Measurements from ENCODE around the gene ELL. TPM values are rescaled to one million over a fixed set of nuclear protein-coding genes. Genes with fewer than 3 reads are reported as not detected.
A peak's percentile ranks its signal among the peaks of the same experiment; 100 is the strongest.
"Not testable (repeated sequence)": the region's sequence is repeated elsewhere in the genome, so short reads cannot be mapped to it uniquely, and the experiment has no call there.

The ELL gene
- total and polyA plus RNA-seq, 5 donors: 9.3 to 19.0 (median 13.6) TPM

GRCh38 chr19:18531485-18531884 is 9.6 kb upstream of the ELL start:
- Histone ChIP-seq H3K4me3 (ENCODE audit: low read length) (no peak overlapping the region), H3K27ac (ENCODE audit: low read length) (no peak overlapping the region), H3K4me1 (ENCODE audit: control insufficient read depth, insufficient read depth, low read length) (no peaks in the 10 kb centered on the region), H3K27me3 (ENCODE audit: control insufficient read depth, insufficient read depth) (no peaks in the 10 kb centered on the region), H3K9me3 (ENCODE audit: control insufficient read depth, low read length) (no peaks in the 10 kb centered on the region)
- ATAC-seq (no peak), DNase-seq (peak in 1 of 3 donors; percentile 33)
- WGBS: 93% methylated on average over 9 of the region's 9 CpGs
- intact Hi-C loops (cut with DNase I): no loop called here

GRCh38 chr19:18529782-18530181 is 7.9 kb upstream of the ELL start:
- H3K4me3 ChIP-seq (ENCODE audit: low read length): no peak overlapping the region
- no peak overlapping the region for H3K27ac ChIP-seq (ENCODE audit: low read length)
- intact Hi-C loops (cut with DNase I): loop anchor here in 1 of 4 donors (10.0 kb wide), 1 partner anchor 65 kb away; no protein-coding TSS in a partner anchor
- DNase-seq: peak in 1 of 3 donors; percentile 52
- H3K9me3 ChIP-seq (ENCODE audit: control insufficient read depth, low read length): no peaks in the 10 kb centered on the region
- ATAC-seq: peak in 1 of 2 donors; percentile 16
- H3K4me1 ChIP-seq (ENCODE audit: control insufficient read depth, insufficient read depth, low read length): no peaks in the 10 kb centered on the region
- WGBS: 66% methylated on average over 7 of the region's 7 CpGs
- H3K27me3 ChIP-seq (ENCODE audit: control insufficient read depth, insufficient read depth): no peaks in the 10 kb centered on the region

GRCh38 chr19:18526316-18526715 is 4.4 kb upstream of the ELL start:
- Histone ChIP-seq H3K9me3 (ENCODE audit: control insufficient read depth, low read length) (no peaks in the 10 kb centered on the region), H3K27ac (ENCODE audit: low read length) (no peak overlapping the region), H3K4me3 (ENCODE audit: low read length) (no peak overlapping the region), H3K4me1 (ENCODE audit: control insufficient read depth, insufficient read depth, low read length) (no peaks in the 10 kb centered on the region), H3K27me3 (ENCODE audit: control insufficient read depth, insufficient read depth) (no peaks in the 10 kb centered on the region)
- ATAC-seq: no peak
- peak in 1 of 3 donors; percentile 3 for DNase-seq
- intact Hi-C loops (cut with DNase I): loop anchor here in 1 of 4 donors (10.0 kb wide), 1 partner anchor 62 kb away; no protein-coding TSS in a partner anchor
- 89% methylated on average over 9 of the region's 9 CpGs for WGBS

GRCh38 chr19:18523841-18524240 is 2.0 kb upstream of the ELL start:
- H3K9me3 ChIP-seq (ENCODE audit: control insufficient read depth, low read length): no peaks in the 10 kb centered on the region
- intact Hi-C loops (cut with DNase I): loop anchor here in 2 of 4 donors (5.0 to 10.0 kb wide), 2 partner anchors 52 to 59 kb away; no protein-coding TSS in a partner anchor
- ATAC-seq (no peak), DNase-seq (no peak)
- WGBS: 88% methylated on average over 9 of the region's 9 CpGs
- no peak overlapping the region for H3K4me3 ChIP-seq (ENCODE audit: low read length)
- no peaks in the 10 kb centered on the region for H3K27me3 ChIP-seq (ENCODE audit: control insufficient read depth, insufficient read depth)
- peaks cover 5% of the 10 kb centered on the region for H3K4me1 ChIP-seq (ENCODE audit: control insufficient read depth, insufficient read depth, low read length)
- no peak overlapping the region for H3K27ac ChIP-seq (ENCODE audit: low read length)

GRCh38 chr19:18522862-18523440 is 1.1 kb upstream of the ELL start:
- intact Hi-C loops (cut with DNase I): loop anchor here in 2 of 4 donors (5.0 to 10.0 kb wide), 2 partner anchors 51 to 58 kb away; no protein-coding TSS in a partner anchor
- H3K27ac ChIP-seq (ENCODE audit: low read length); ATAC-seq; H3K9me3 ChIP-seq (ENCODE audit: control insufficient read depth, low read length); DNase-seq; H3K27me3 ChIP-seq (ENCODE audit: control insufficient read depth, insufficient read depth); H3K4me1 ChIP-seq (ENCODE audit: control insufficient read depth, insufficient read depth, low read length); H3K4me3 ChIP-seq (ENCODE audit: low read length): not testable (repeated sequence)
- 76% methylated on average over 19 of the region's 19 CpGs for WGBS

GRCh38 chr19:18522124-18522861 is 423 bp upstream of the ELL start:
- intact Hi-C loops (cut with DNase I): loop anchor here in 2 of 4 donors (5.0 to 10.0 kb wide), 2 partner anchors 50 to 57 kb away; no protein-coding TSS in a partner anchor
- WGBS: 2% methylated on average over 51 of the region's 51 CpGs
- DNase-seq (peak; percentile 100), ATAC-seq (peak; percentile 94 to 96)
- Histone ChIP-seq H3K27ac (ENCODE audit: low read length) (no peak overlapping the region), H3K4me1 (ENCODE audit: control insufficient read depth, insufficient read depth, low read length) (peaks cover 5% of the 10 kb centered on the region), H3K9me3 (ENCODE audit: control insufficient read depth, low read length) (no peaks in the 10 kb centered on the region), H3K4me3 (ENCODE audit: low read length) (peak overlapping the region; percentile 90), H3K27me3 (ENCODE audit: control insufficient read depth, insufficient read depth) (no peaks in the 10 kb centered on the region)

GRCh38 chr19:18520848-18521691 is 800 bp downstream of the ELL start:
- intact Hi-C loops (cut with DNase I): loop anchor here in 2 of 4 donors (5.0 to 10.0 kb wide), 2 partner anchors 49 to 56 kb away; no protein-coding TSS in a partner anchor
- DNase-seq (peak; percentile 55 to 82 (median 71)), ATAC-seq (peak in 1 of 2 donors; percentile 0)
- Histone ChIP-seq H3K27me3 (ENCODE audit: control insufficient read depth, insufficient read depth) (no peaks in the 10 kb centered on the region), H3K27ac (ENCODE audit: low read length) (peak overlapping the region; percentile 93), H3K4me3 (ENCODE audit: low read length) (peak overlapping the region; percentile 90), H3K9me3 (ENCODE audit: control insufficient read depth, low read length) (no peaks in the 10 kb centered on the region), H3K4me1 (ENCODE audit: control insufficient read depth, insufficient read depth, low read length) (peaks cover 7% of the 10 kb centered on the region)
- WGBS: under 1% methylated on average over 41 of the region's 41 CpGs

- 7% methylated on average over 22 of the region's 22 CpGs for WGBS
- intact Hi-C loops (cut with DNase I): loop anchor here in 3 of 4 donors (5.0 to 10.0 kb wide), 2 partner anchors 48 to 55 kb away; no protein-coding TSS in a partner anchor
- peak; percentile 54 to 81 (median 73) for DNase-seq
- H3K4me3 ChIP-seq (ENCODE audit: low read length): peak overlapping the region; percentile 90
- ATAC-seq: peak in 1 of 2 donors; percentile 6
- peak overlapping the region; percentile 93 for H3K27ac ChIP-seq (ENCODE audit: low read length)
- peaks cover 15% of the 10 kb centered on the region for H3K4me1 ChIP-seq (ENCODE audit: control insufficient read depth, insufficient read depth, low read length)
- H3K9me3 ChIP-seq (ENCODE audit: control insufficient read depth, low read length): no peaks in the 10 kb centered on the region
- H3K27me3 ChIP-seq (ENCODE audit: control insufficient read depth, insufficient read depth): no peaks in the 10 kb centered on the region
Observed at GRCh38 chr19:18519962-18520847, 1.7 kb downstream of the ELL start.

GRCh38 chr19:18518639-18519038 is 3.2 kb downstream of the ELL start:
- Histone ChIP-seq H3K4me3 (ENCODE audit: low read length) (no peak overlapping the region), H3K9me3 (ENCODE audit: control insufficient read depth, low read length) (no peaks in the 10 kb centered on the region), H3K4me1 (ENCODE audit: control insufficient read depth, insufficient read depth, low read length) (peaks cover 23% of the 10 kb centered on the region), H3K27ac (ENCODE audit: low read length) (no peak overlapping the region), H3K27me3 (ENCODE audit: control insufficient read depth, insufficient read depth) (no peaks in the 10 kb centered on the region)
- WGBS: 94% methylated on average over 9 of the region's 9 CpGs
- ATAC-seq (no peak), DNase-seq (no peak)
- intact Hi-C loops (cut with DNase I): loop anchor here in 1 of 4 donors (10.0 kb wide), 1 partner anchor 54 kb away; no protein-coding TSS in a partner anchor

GRCh38 chr19:18517606-18518005 is 4.3 kb downstream of the ELL start:
- 94% methylated on average over 4 of the region's 4 CpGs for WGBS
- Histone ChIP-seq H3K9me3 (ENCODE audit: control insufficient read depth, low read length) (no peaks in the 10 kb centered on the region), H3K4me3 (ENCODE audit: low read length) (no peak overlapping the region), H3K27me3 (ENCODE audit: control insufficient read depth, insufficient read depth) (no peaks in the 10 kb centered on the region), H3K4me1 (ENCODE audit: control insufficient read depth, insufficient read depth, low read length) (peaks cover 28% of the 10 kb centered on the region), H3K27ac (ENCODE audit: low read length) (no peak overlapping the region)
- intact Hi-C loops (cut with DNase I): loop anchor here in 1 of 4 donors (10.0 kb wide), 1 partner anchor 53 kb away; no protein-coding TSS in a partner anchor
- DNase-seq: no peak
- no peak for ATAC-seq
